Mammary epithelial cell (primary cell): ENCODE data around the gene TSTD1.

Experiments used
- CTCF ChIP-seq, 2 donors: IDR thresholded peaks in 1 of 2; conservative IDR thresholded peaks in 1 of 2; 2 replicates each; pipeline ENCODE4 v1.5.1; 2011 to 2012; ENCODE audit warnings: inconsistent platforms in 2 of 2, low read length in 2 of 2, mild to moderate bottlenecking in 2 of 2, control low read depth in 1 of 2, low read depth in 1 of 2; ENCODE audit not compliant: insufficient read depth in 1 of 2; ENCODE audit errors: extremely low read depth in 1 of 2
- EZH2 ChIP-seq: IDR thresholded peaks from 2 replicates; pipeline ENCODE4 v1.6.1; 2012; ENCODE audit warnings: low read length, inconsistent platforms, borderline replicate concordance

- TF ChIP-seq EZH2: no peak
- no peak for TF ChIP-seq CTCF (conservative IDR thresholded peaks at IDR 0.05 in 1 of 2, IDR thresholded peaks at IDR 0.05 in 1 of 2; ENCODE audit: extremely low read depth in 1 of 2, insufficient read depth in 1 of 2, low read depth in 1 of 2, low read length in 2 of 2)
These were observed 37.6 kb upstream of the TSTD1 start for GRCh38 chr1:161076410-161076809.
